ENCODE results near the gene CEP83.

DNA sequence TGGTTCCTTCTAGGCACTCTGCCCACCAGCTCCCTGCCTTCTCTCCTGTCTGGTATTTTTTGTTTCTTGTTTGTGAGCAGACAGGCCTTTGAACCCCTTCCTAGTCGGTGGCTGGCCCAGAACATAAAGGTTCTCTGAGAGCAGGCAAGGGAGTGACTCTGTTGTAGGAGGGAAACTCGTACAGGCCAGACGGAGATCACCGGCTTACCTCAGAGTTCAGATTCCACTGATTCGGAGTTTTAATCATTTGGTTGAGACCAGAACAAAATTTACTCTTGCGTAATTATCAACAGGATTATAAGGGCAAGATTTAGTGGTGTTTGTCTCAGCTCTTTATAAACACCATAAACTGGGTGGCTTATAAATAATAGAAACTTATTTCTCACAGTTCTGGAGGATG is 182.9 kb downstream of the CEP83 start:
- TF ChIP-seq, protein P1, sequence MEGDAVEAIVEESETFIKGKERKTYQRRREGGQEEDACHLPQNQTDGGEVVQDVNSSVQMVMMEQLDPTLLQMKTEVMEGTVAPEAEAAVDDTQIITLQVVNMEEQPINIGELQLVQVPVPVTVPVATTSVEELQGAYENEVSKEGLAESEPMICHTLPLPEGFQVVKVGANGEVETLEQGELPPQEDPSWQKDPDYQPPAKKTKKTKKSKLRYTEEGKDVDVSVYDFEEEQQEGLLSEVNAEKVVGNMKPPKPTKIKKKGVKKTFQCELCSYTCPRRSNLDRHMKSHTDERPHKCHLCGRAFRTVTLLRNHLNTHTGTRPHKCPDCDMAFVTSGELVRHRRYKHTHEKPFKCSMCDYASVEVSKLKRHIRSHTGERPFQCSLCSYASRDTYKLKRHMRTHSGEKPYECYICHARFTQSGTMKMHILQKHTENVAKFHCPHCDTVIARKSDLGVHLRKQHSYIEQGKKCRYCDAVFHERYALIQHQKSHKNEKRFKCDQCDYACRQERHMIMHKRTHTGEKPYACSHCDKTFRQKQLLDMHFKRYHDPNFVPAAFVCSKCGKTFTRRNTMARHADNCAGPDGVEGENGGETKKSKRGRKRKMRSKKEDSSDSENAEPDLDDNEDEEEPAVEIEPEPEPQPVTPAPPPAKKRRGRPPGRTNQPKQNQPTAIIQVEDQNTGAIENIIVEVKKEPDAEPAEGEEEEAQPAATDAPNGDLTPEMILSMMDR (IDR thresholded peaks at IDR 0.05; ENCODE audit: insufficient read depth, low read length), result no peak
- TF ChIP-seq REST (IDR thresholded peaks at IDR 0.05; ENCODE audit: insufficient replicate concordance, low read depth) (no peak), POLR2AphosphoS5 (IDR thresholded peaks at IDR 0.05; ENCODE audit: low read depth) (no peak)
